ENCODE data around the gene FRY.
A peak's percentile ranks its signal among the peaks of the same experiment; 100 is the strongest.
"Not testable (repeated sequence)": the region's sequence is repeated elsewhere in the genome, so short reads cannot be mapped to it uniquely, and the experiment has no call there.

FRY gene

DNA sequence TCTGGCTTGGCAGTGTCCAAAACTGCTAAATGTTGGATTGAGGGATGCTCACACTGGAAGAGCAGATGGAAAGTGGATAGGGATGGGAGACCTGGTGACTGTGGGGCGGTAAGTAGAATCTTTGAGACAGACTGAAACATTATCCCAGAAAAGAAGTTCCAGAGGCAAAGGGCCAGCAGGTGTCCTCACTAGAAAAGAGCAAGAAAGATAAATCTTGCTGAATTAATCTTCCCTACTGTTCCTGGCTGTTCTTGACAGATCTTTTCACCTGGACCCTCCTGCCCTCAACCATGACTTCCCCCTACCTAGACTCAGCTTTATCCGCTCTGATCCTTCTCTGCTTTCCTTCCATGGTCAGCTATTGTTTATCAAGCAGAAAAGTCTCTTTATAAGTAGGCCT lies 35.0 kb upstream of the FRY start:
- TF ChIP-seq, protein P1, sequence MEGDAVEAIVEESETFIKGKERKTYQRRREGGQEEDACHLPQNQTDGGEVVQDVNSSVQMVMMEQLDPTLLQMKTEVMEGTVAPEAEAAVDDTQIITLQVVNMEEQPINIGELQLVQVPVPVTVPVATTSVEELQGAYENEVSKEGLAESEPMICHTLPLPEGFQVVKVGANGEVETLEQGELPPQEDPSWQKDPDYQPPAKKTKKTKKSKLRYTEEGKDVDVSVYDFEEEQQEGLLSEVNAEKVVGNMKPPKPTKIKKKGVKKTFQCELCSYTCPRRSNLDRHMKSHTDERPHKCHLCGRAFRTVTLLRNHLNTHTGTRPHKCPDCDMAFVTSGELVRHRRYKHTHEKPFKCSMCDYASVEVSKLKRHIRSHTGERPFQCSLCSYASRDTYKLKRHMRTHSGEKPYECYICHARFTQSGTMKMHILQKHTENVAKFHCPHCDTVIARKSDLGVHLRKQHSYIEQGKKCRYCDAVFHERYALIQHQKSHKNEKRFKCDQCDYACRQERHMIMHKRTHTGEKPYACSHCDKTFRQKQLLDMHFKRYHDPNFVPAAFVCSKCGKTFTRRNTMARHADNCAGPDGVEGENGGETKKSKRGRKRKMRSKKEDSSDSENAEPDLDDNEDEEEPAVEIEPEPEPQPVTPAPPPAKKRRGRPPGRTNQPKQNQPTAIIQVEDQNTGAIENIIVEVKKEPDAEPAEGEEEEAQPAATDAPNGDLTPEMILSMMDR (conservative IDR thresholded peaks at IDR 0.05), result peak; percentile 17; the same call in 1 of the 2 replicates
- no peak for TF ChIP-seq ZFX (IDR thresholded peaks at IDR 0.05)
- H3K27ac ChIP-seq, result peak overlapping the region; percentile 0; the same call in 1 of the 2 replicates

DNA sequence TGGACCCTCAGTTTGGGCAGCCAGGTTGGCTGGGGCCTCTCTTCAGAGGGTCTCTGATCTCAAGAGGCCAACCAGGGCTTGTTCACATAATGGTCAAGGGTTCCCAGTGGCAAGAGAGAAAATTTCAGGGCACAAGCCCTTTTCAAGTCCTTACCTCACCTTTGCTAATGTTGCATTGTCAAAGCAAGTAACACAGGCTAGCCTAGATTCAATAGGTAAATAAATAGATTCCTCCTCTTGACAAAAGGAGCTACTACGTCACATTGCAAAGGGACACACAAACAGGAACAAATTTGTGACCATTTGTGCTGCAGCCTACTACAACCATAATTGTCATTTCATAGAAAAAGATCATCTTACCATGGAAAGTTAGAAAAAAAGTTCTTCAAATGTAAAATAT lies 33.9 kb upstream of the FRY start:
- H3K27ac ChIP-seq, result peak overlapping the region; percentile 48; the same call in 1 of the 2 replicates
- no peak for TF ChIP-seq ZFX (IDR thresholded peaks at IDR 0.05)
- TF ChIP-seq, protein P1 (conservative IDR thresholded peaks at IDR 0.05), result no peak

DNA sequence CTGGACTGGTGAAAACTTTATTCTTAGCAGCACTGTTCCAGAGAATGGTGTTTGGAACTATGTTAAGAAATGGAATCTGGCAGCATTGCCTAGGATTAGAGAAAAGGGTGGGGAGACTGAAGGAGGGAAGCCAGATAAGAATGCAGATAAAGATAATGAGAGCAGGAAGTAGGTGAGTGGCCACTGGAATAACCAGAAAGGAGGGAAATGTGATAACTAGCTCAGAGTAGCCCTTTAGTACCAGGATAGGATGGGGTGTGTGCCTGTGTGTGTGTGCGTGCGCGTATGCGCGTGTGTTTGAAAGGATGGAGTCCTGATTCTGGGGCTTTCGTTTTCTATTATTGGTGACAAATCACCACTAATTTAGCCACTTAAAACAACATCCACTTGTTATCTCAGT lies 33.4 kb upstream of the FRY start:
- TF ChIP-seq, protein P1 (conservative IDR thresholded peaks at IDR 0.05), result no peak
- TF ChIP-seq ZFX (IDR thresholded peaks at IDR 0.05), result no peak
- peak overlapping the region; percentile 43; the same call in 1 of the 2 replicates for H3K27ac ChIP-seq

DNA sequence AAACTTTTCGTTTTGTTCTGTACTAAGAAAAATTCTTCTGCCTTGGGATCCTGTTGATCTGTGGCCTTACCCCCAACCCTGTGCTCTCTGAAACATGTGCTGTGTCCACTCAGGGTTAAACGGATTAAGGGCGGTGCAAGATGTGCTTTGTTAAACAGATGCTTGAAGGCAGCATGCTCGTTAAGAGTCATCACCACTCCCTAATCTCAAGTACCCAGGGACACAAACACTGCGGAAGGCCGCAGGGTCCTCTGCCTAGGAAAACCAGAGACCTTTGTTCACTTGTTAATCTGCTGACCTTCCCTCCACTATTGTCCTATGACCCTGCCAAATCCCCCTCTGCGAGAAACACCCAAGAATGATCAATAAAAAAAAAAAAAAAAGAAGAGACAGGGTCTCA lies 30.8 kb upstream of the FRY start:
- H3K27ac ChIP-seq, result not testable (repeated sequence)

DNA sequence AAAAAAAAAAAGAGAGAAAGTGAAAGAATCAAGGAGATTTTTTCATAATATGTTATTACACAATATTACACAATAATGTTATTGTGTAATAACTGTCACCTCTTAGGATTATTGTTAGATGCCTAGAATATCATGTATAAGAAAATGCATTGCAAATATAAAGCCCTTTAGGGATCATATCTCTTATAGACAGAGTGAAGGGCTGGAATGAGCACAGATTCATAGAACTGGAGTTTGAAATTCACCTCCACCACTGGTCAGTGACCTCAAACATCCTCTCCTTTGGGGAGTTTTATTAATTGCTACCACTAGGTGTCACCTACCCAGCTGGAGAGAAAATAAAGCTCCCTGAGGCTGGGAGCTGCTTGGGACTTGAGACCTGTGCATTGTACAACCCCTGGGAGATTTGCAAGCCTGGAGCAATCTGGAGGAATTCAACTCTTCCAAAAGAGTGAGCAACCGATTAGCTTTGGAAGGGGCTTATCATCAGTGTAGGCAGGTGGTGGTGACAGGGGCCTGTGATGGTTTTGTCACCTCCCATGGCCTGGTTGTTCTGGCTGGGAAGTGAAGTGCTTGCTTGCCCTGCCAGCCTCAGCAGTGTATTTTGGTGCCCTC lies 30.3 kb upstream of the FRY start:
- TF ChIP-seq ZFX (IDR thresholded peaks at IDR 0.05), result no peak
- TF ChIP-seq, protein P1 (conservative IDR thresholded peaks at IDR 0.05), result peak; percentile 95
- H3K27ac ChIP-seq, result peak overlapping the region; percentile 0; the same call in 1 of the 2 replicates

DNA sequence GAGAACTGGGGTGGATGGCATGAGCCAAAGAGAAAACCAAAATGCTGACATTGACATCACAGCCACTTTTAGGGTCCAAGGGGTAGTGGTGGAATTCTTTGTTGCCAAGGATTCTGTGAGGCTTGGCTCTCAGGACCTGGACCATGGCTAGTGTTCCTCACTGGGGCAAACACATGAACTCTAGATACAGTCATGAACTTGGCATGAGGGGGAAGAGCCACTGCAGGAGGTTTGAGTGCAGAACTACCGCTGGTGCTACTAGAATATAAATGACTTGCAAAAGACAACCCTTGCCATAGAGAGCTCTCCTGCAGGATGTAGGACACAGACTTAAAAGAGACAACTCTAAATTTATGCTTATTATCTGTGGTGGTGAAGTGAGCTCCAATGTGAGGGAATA lies 29.8 kb upstream of the FRY start:
- no peak for TF ChIP-seq ZFX (IDR thresholded peaks at IDR 0.05)
- TF ChIP-seq, protein P1 (conservative IDR thresholded peaks at IDR 0.05), result no peak
- peak overlapping the region; percentile 0; the same call in 1 of the 2 replicates for H3K27ac ChIP-seq

DNA sequence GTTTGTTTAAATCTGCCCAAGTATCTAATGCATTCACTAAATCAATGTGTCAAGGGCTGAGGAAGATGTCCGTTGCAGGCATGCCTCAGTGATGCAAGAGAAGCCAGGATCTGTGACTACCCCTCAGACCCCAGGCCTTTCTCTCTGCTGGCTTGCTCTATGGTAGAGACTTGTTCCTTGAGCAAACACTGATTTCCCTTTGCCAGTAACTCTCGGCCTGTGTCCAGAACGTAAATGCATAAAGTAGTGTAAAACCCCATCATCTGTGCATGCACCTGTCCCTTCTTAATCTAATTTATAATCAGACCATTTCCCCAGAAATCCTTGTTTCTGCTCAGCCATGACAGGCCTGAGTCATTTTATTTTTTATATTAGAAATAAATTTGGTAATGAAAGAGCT lies 28.7 kb upstream of the FRY start:
- TF ChIP-seq ZFX (IDR thresholded peaks at IDR 0.05), result no peak
- TF ChIP-seq, protein P1 (conservative IDR thresholded peaks at IDR 0.05), result no peak
- no peak overlapping the region for H3K27ac ChIP-seq

DNA sequence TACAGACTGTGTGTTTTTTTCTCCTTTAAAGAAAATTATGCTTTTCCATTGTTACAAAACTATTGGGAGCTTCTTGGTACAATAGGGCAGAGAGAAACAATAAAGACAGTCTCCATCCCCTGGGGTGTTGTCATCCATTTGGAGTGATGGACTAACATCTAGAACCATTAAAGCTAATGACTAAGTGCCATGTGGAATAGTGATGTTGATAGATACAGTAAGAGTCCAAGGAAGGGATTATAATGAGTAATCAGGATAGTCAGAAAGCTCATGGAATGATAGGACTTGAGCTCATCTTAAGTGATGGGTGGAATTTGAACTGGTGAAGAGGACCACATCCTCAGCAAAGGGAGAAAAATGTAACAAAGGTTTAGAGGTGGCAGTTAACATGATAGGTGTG lies 24.1 kb upstream of the FRY start:
- no peak overlapping the region for H3K27ac ChIP-seq
- TF ChIP-seq, protein P1 (conservative IDR thresholded peaks at IDR 0.05), result no peak
- TF ChIP-seq ZFX (IDR thresholded peaks at IDR 0.05), result no peak

All from C4-2B (cell line).